PC-3 (cell line): Measurements from ENCODE around the gene FOXL1. TPM values are rescaled to one million over a fixed set of nuclear protein-coding genes. Genes with fewer than 3 reads are reported as not detected.

Experiments used
- ATAC-seq: fragments of 200-7000 bp; cut with Tn5 transposase; 2 replicates; pipeline ENCODE4 v1.9.1; 2020; ENCODE audit warnings: mild to moderate bottlenecking, moderate library complexity
- BruUV-seq: library from RNA; stranded (reverse); fragments of 400-500 nt; replicated peaks from 2 replicates; lab custom pipeline; 2021; lab: Mats Ljungman, UMichigan
- CTCF ChIA-PET: fragments of 300-600 bp; sonication (Branson Sonifier 250); formaldehyde crosslinking; loops from one replicate; lab custom pipeline; 2022; ENCODE audit warnings: antibody characterized with exemption; lab: Charles Lee
- POLR2A ChIA-PET: fragments of 300-600 bp; sonication (Branson Sonifier 250); formaldehyde crosslinking; loops from one replicate; lab custom pipeline; 2022; ENCODE audit warnings: antibody characterized with exemption; ENCODE audit not compliant: unreplicated experiment; lab: Charles Lee
- DNase-seq: peaks from one replicate; pipeline ENCODE4 v3.0.0-alpha.2; 2015
- H2AFZ ChIP-seq: fragments of 300-600 bp; sonication (generic); 2 replicates; pipeline ENCODE4 v1.6.0; 2016; ENCODE audit warnings: antibody characterized with exemption, low read length
- H3F3A ChIP-seq: fragments of 300-600 bp; sonication (generic); one replicate; pipeline ENCODE4 v1.6.0; 2017; ENCODE audit warnings: antibody characterized with exemption, low read length, control low read depth, mild to moderate bottlenecking; ENCODE audit not compliant: unreplicated experiment
- H3K27ac ChIP-seq: fragments of 300-600 bp; sonication (generic); 2 replicates; pipeline ENCODE4 v1.5.1; 2016; ENCODE audit warnings: mild to moderate bottlenecking, low read length
- H3K27me3 ChIP-seq: fragments of 300-600 bp; sonication (generic); 2 replicates; pipeline ENCODE4 v1.6.1; 2016; ENCODE audit warnings: low read length, mixed read lengths
- H3K36me3 ChIP-seq: fragments of 300-600 bp; sonication (generic); 2 replicates; pipeline ENCODE4 v1.6.1; 2016; ENCODE audit warnings: low read depth, mixed run types, low read length, mixed read lengths
- H3K4me1 ChIP-seq: fragments of 300-600 bp; sonication (generic); 2 replicates; pipeline ENCODE4 v1.5.1; 2016; ENCODE audit warnings: low read length; ENCODE audit not compliant: insufficient read depth
- H3K4me2 ChIP-seq: fragments of 300-600 bp; sonication (generic); 2 replicates; pipeline ENCODE4 v1.6.0; 2016; ENCODE audit warnings: low read length
- H3K4me3 ChIP-seq: fragments of 300-600 bp; sonication (generic); 2 replicates; pipeline ENCODE4 v1.5.1; 2016; ENCODE audit warnings: mild to moderate bottlenecking, low read length, mixed read lengths
- H3K79me2 ChIP-seq: fragments of 300-600 bp; sonication (generic); 2 replicates; pipeline ENCODE4 v1.6.1; 2017; ENCODE audit warnings: low read length, mixed read lengths
- H3K9ac ChIP-seq: fragments of 300-600 bp; sonication (generic); 2 replicates; pipeline ENCODE4 v1.6.0; 2016; ENCODE audit warnings: mild to moderate bottlenecking, low read length
- H3K9me2 ChIP-seq: fragments of 300-600 bp; sonication (generic); replicated peaks from 2 replicates; pipeline ENCODE4 v1.6.1; 2016; ENCODE audit warnings: mixed run types, low read length, mixed read lengths
- H3K9me3 ChIP-seq: fragments of 300-600 bp; sonication (generic); 2 replicates; pipeline ENCODE4 v1.6.1; 2016; ENCODE audit warnings: low read length, mixed read lengths
- H4K20me1 ChIP-seq: fragments of 300-600 bp; sonication (generic); 2 replicates; pipeline ENCODE4 v1.6.1; 2016; ENCODE audit warnings: low read length, mixed read lengths
- EZH2 ChIP-seq: fragments of 300-600 bp; sonication (generic); IDR thresholded peaks from one replicate; pipeline ENCODE4 v1.6.1; 2017; ENCODE audit warnings: antibody characterized with exemption, mild to moderate bottlenecking, low read length; ENCODE audit not compliant: unreplicated experiment
- EZH2phosphoT487 ChIP-seq: fragments of 300-600 bp; sonication (generic); IDR thresholded peaks from 2 replicates; pipeline ENCODE4 v1.6.1; 2018; ENCODE audit warnings: mild to moderate bottlenecking, antibody characterized with exemption, low read length, borderline replicate concordance
- intact Hi-C: fragments of 100-400 bp; cut with micrococcal nuclease; formaldehyde crosslinking; loops from 2 replicates; pipeline ENCODE4 v1.9.0; 2023
- total RNA-seq: library from RNA; depleted of rRNA; stranded (reverse); fragments of >200 nt; gene quantifications from 2 replicates; pipeline ENCODE4 v1.2.3, GENCODE V29; 2014
- TF ChIP-seq, protein P1 (sequence below): fragments of 300-600 bp; sonication (generic); conservative IDR thresholded peaks from 2 replicates; pipeline ENCODE4 v1.5.1; 2017; ENCODE audit warnings: antibody characterized with exemption, low read depth, mild to moderate bottlenecking, low read length

FOXL1 gene
- total RNA-seq, 1 experiment from 2014 or later = 8.1 TPM

DNA sequence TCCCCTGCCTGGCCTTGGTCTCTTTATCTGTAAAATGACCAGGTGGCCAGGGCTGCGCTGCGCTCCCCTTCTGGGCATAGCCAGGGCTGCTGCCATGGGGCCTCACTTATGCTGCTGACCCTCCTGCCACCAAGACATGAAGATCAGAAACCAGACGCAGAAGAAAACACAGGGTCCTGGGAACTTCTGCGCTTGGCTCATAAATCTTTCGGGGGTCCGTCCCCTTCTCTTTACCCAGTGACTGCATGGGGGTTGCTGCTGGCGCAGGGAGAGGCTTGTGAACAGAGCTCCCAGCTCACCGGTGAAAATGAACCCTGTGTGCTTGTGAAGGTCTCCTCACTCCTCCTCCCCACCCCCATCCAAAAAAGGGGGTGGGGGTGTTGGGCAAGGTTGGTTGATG, 5.7 kb upstream of the FOXL1 start:
- ATAC-seq (no peak), DNase-seq (no peak)
- intact Hi-C loops = no loop called here
- H3K9me2 ChIP-seq = no peaks in the 10 kb centered on the region
- peaks cover 13% of the 10 kb centered on the region for H3K4me1 ChIP-seq
- H3F3A ChIP-seq = no peaks in the 10 kb centered on the region
- H4K20me1 ChIP-seq = no peaks in the 10 kb centered on the region
- no peak overlapping the region for H3K27ac ChIP-seq
- no peaks in the 10 kb centered on the region for H3K36me3 ChIP-seq
- ChIA-PET CTCF (no interaction called here), POLR2A (no interaction called here)
- TF ChIP-seq, protein P1, sequence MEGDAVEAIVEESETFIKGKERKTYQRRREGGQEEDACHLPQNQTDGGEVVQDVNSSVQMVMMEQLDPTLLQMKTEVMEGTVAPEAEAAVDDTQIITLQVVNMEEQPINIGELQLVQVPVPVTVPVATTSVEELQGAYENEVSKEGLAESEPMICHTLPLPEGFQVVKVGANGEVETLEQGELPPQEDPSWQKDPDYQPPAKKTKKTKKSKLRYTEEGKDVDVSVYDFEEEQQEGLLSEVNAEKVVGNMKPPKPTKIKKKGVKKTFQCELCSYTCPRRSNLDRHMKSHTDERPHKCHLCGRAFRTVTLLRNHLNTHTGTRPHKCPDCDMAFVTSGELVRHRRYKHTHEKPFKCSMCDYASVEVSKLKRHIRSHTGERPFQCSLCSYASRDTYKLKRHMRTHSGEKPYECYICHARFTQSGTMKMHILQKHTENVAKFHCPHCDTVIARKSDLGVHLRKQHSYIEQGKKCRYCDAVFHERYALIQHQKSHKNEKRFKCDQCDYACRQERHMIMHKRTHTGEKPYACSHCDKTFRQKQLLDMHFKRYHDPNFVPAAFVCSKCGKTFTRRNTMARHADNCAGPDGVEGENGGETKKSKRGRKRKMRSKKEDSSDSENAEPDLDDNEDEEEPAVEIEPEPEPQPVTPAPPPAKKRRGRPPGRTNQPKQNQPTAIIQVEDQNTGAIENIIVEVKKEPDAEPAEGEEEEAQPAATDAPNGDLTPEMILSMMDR = no peak
- TF ChIP-seq EZH2 = no peak
- TF ChIP-seq EZH2phosphoT487 = no peak
- no TSS peak for BruUV-seq
- H3K9ac ChIP-seq = no peak overlapping the region
- no peak overlapping the region for H3K4me2 ChIP-seq
- H3K4me3 ChIP-seq = no peak overlapping the region
- no peaks in the 10 kb centered on the region for H3K9me3 ChIP-seq
- H2AFZ ChIP-seq = no peak overlapping the region
- peaks cover 14% of the 10 kb centered on the region for H3K79me2 ChIP-seq
- H3K27me3 ChIP-seq = no peaks in the 10 kb centered on the region

DNA sequence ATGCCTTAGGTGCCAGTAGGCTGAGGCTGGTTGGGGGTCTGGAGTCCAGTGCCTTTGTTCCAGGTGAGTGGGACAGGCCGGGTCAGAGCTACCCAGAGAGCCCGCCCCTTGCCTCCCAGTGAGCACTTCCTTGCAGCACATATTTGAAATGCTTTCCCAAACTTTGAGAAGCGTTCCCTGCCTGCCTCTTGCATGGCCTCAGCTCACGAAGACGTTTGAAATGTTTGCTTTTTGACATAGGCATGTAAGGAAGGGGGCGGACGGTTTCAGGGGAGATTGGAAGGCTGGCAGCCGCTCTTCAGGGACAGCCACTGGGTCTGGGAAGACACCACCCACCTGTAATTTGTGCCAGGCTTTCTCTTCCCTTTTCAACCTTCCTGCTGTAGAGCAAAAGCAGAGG, 5.1 kb upstream of the FOXL1 start:
- no peak overlapping the region for H2AFZ ChIP-seq
- no TSS peak for BruUV-seq
- ChIA-PET CTCF (no interaction called here), POLR2A (interaction anchor here (0.6 kb wide), 1 partner anchor 58 kb away, joined by 4 read pairs; no protein-coding TSS in a partner anchor)
- no peaks in the 10 kb centered on the region for H3K36me3 ChIP-seq
- H3K4me1 ChIP-seq = peaks cover 18% of the 10 kb centered on the region
- H3K27ac ChIP-seq = no peak overlapping the region
- no peak overlapping the region for H3K4me2 ChIP-seq
- ATAC-seq (no peak), DNase-seq (no peak)
- peaks cover 18% of the 10 kb centered on the region for H3K79me2 ChIP-seq
- no peak overlapping the region for H3K4me3 ChIP-seq
- TF ChIP-seq EZH2phosphoT487 (no peak), EZH2 (no peak)
- TF ChIP-seq, protein P1 = no peak
- H3K9me3 ChIP-seq = no peaks in the 10 kb centered on the region
- no peaks in the 10 kb centered on the region for H3F3A ChIP-seq
- H3K27me3 ChIP-seq = no peaks in the 10 kb centered on the region
- intact Hi-C loops = no loop called here
- H3K9me2 ChIP-seq = no peaks in the 10 kb centered on the region
- no peaks in the 10 kb centered on the region for H4K20me1 ChIP-seq
- no peak overlapping the region for H3K9ac ChIP-seq

DNA sequence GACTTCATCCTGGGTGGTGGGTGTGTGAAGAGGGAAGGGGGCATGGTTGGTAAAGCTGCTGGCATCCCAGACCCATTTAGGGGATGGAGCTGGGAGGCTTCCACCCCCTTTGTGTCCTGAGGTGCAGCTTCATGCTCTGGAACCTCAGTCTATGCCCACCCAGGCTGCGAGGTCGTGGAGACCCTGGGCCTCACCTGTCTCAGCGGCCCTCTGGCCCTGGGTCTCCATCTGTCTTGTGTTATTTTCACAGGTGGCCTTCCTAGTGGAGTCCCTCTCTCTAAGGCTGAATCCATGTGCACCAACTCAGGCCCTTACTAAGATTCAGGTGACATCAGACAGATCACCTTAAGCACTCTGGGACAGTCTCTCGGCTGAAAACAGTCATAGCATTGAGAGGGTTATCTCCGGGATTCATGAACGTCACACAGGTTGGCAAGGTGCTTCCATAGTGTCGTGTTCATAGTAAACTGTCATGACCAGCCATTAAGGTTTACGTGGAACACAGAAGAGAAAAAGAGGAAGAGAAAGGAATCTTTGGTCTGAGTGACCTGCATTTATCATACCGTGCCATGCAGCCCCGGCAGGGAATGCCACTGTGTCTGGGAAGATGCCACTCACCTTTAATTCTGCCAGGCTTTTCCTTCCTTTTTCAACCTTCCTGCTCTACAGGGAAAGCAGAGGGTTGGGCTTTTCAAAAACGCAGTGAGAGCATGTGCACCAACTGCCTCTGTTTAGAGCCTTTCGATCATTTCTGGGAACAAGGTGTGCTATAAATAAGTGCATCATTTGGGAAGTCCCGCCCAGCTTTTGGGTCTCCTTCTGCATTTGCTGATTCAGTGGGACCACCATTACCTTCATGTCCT, 4.5 kb upstream of the FOXL1 start:
- TF ChIP-seq, protein P1 = no peak
- TF ChIP-seq EZH2 (no peak), EZH2phosphoT487 (no peak)
- ATAC-seq (no peak), DNase-seq (no peak)
- intact Hi-C loops = no loop called here
- ChIA-PET POLR2A (interaction anchor here (0.6 kb wide), 1 partner anchor 57 kb away, joined by 4 read pairs; no protein-coding TSS in a partner anchor), CTCF (no interaction called here)
- H3K4me2 ChIP-seq = no peak overlapping the region
- no peaks in the 10 kb centered on the region for H3K9me2 ChIP-seq
- H3K27ac ChIP-seq = no peak overlapping the region
- H3F3A ChIP-seq = no peaks in the 10 kb centered on the region
- H4K20me1 ChIP-seq = no peaks in the 10 kb centered on the region
- H3K9ac ChIP-seq = no peak overlapping the region
- H2AFZ ChIP-seq = no peak overlapping the region
- BruUV-seq = no TSS peak
- H3K79me2 ChIP-seq = peaks cover 21% of the 10 kb centered on the region
- peaks cover 18% of the 10 kb centered on the region for H3K4me1 ChIP-seq
- no peak overlapping the region for H3K4me3 ChIP-seq
- H3K27me3 ChIP-seq = no peaks in the 10 kb centered on the region
- no peaks in the 10 kb centered on the region for H3K36me3 ChIP-seq
- no peaks in the 10 kb centered on the region for H3K9me3 ChIP-seq
